HCT116 (cell line): ENCODE data around the gene MGA. TPM values are rescaled to one million over a fixed set of nuclear protein-coding genes. Genes with fewer than 3 reads are reported as not detected.

ENCODE experiments used
- ATAC-seq: fragments of 200-7000 bp; cut with Tn5 transposase; 2 replicates; pipeline ENCODE4 v1.9.1; 2020; ENCODE audit warnings: mild to moderate bottlenecking, moderate library complexity
- BruUV-seq: library from RNA; stranded (reverse); fragments of 400-500 nt; replicated peaks from 2 replicates; lab custom pipeline; 2021; lab: Mats Ljungman, UMichigan
- CTCF ChIA-PET: fragments of 300-600 bp; sonication (Branson Sonifier 250); formaldehyde crosslinking; loops from one replicate; lab custom pipeline; 2021; ENCODE audit warnings: antibody characterized with exemption; lab: Charles Lee
- POLR2A ChIA-PET: fragments of 300-600, 350-600 bp; sonication (Branson Sonifier 250); formaldehyde crosslinking; loops from one replicate; lab custom pipeline; 2021; ENCODE audit warnings: antibody characterized with exemption; lab: Charles Lee
- RAD21 ChIA-PET, 2 experiments: fragments of 300-600 bp; sonication (Branson Sonifier 250); formaldehyde crosslinking; loops; one replicate each; lab custom pipeline; 2023; ENCODE audit warnings: low total read pairs in 2 of 2; ENCODE audit not compliant: uncharacterized antibody in 2 of 2, unreplicated experiment in 2 of 2, low non-redundant PET in 1 of 2; lab: Charles Lee
- DNase-seq: peaks from one replicate; pipeline ENCODE4 v3.0.0-alpha.2; 2010; ENCODE audit warnings: low read depth, low spot score
- H2AFZ ChIP-seq: fragments of 200-600 bp; shearing (Covaris generic), sonication (generic); 2 replicates; pipeline ENCODE4 v1.6.1; 2017; ENCODE audit warnings: low read depth, mixed run types, mixed read lengths, antibody characterized with exemption, low read length; ENCODE audit not compliant: poor library complexity, severe bottlenecking
- H3K27ac ChIP-seq: 2 replicates; pipeline ENCODE4 v1.5.1; 2012; ENCODE audit warnings: low read depth, low read length
- H3K27me3 ChIP-seq: fragments of 200-600 bp; sonication (generic); 2 replicates; pipeline ENCODE4 v1.6.1; 2016; ENCODE audit warnings: mixed run types, low read length, mixed read lengths; ENCODE audit not compliant: insufficient read depth
- H3K36me3 ChIP-seq, 2 experiments: fragments of 200-500 bp in 1 of 2; fragments of 200-600 bp in 1 of 2; sonication (Bioruptor generic) in 1 of 2; sonication (generic) in 1 of 2; 2 replicates each; pipeline versions ENCODE4 v1.5.1 to v1.6.1; 2014 to 2016; ENCODE audit warnings: low read length in 2 of 2, inconsistent platforms in 1 of 2, mixed read lengths in 1 of 2, mixed run types in 1 of 2; ENCODE audit not compliant: insufficient read depth in 2 of 2, control insufficient read depth in 1 of 2
- H3K4me1 ChIP-seq, 2 experiments: fragments of 200-600 bp in 1 of 2; sonication (generic) in 1 of 2; 2 replicates each; pipeline versions ENCODE4 v1.5.1 to v1.6.1; 2012 to 2017; ENCODE audit warnings: low read length in 2 of 2, inconsistent platforms in 1 of 2, mild to moderate bottlenecking in 1 of 2, mixed read lengths in 1 of 2, mixed run types in 1 of 2, moderate library complexity in 1 of 2; ENCODE audit not compliant: insufficient read depth in 2 of 2, control insufficient read depth in 1 of 2
- H3K4me2 ChIP-seq: fragments of 200-600 bp; sonication (generic); 2 replicates; pipeline ENCODE4 v1.6.1; 2017; ENCODE audit warnings: mixed run types, low read length, mixed read lengths
- H3K4me3 ChIP-seq, 2 experiments: fragments of 200-600 bp in 1 of 2; sonication (generic) in 1 of 2; replicated peaks in 1 of 2; 2 replicates each; pipeline ENCODE4 v1.5.1; 2011 to 2016; ENCODE audit warnings: low read length in 2 of 2, control low read depth in 1 of 2, low read depth in 1 of 2, mild to moderate bottlenecking in 1 of 2, mixed read lengths in 1 of 2, mixed run types in 1 of 2
- H3K79me2 ChIP-seq: fragments of 200-600 bp; sonication (generic); 2 replicates; pipeline ENCODE4 v1.6.1; 2017; ENCODE audit warnings: mild to moderate bottlenecking, mixed run types, low read length, moderate library complexity, mixed read lengths; ENCODE audit not compliant: insufficient read depth
- H3K9ac ChIP-seq: fragments of 200-600 bp; sonication (generic); 2 replicates; pipeline ENCODE4 v1.6.1; 2016; ENCODE audit warnings: low read length, mixed read lengths
- H3K9me2 ChIP-seq: fragments of 200-600 bp; sonication (generic), shearing (Covaris generic); 2 replicates; pipeline ENCODE4 v1.6.1; 2017; ENCODE audit warnings: mixed run types, mild to moderate bottlenecking, moderate library complexity; ENCODE audit not compliant: insufficient read depth
- H3K9me3 ChIP-seq, 2 experiments: fragments of 200-500 bp in 1 of 2; fragments of 200-600 bp in 1 of 2; sonication (Bioruptor generic) in 1 of 2; sonication (generic) in 1 of 2; 2 replicates each; pipeline ENCODE4 v1.6.1; 2014 to 2017; ENCODE audit warnings: low read length in 2 of 2, mixed read lengths in 2 of 2, inconsistent platforms in 1 of 2, low read depth in 1 of 2, mild to moderate bottlenecking in 1 of 2, mixed run types in 1 of 2, moderate library complexity in 1 of 2; ENCODE audit not compliant: control insufficient read depth in 1 of 2, insufficient read depth in 1 of 2
- H4K20me1 ChIP-seq: fragments of 200-600 bp; sonication (generic), shearing (Covaris generic); 2 replicates; pipeline ENCODE4 v1.6.1; 2017; ENCODE audit warnings: mixed run types, mild to moderate bottlenecking, moderate library complexity; ENCODE audit not compliant: insufficient read depth
- CTCF ChIP-seq, 3 experiments: fragments of 200-600 bp in 1 of 3; sonication (generic) in 1 of 3; IDR thresholded peaks in 2 of 3; conservative IDR thresholded peaks in 1 of 3; 2 replicates each; pipeline ENCODE4 v1.5.1; 2012 to 2017; ENCODE audit warnings: low read depth in 2 of 3, low read length in 2 of 3, antibody characterized with exemption in 1 of 3, borderline replicate concordance in 1 of 3, control low read depth in 1 of 3, mild to moderate bottlenecking in 1 of 3, mixed read lengths in 1 of 3, mixed run types in 1 of 3, moderate library complexity in 1 of 3; ENCODE audit not compliant: insufficient read depth in 1 of 3
- EGR1 ChIP-seq: IDR thresholded peaks from 2 replicates; pipeline ENCODE4 v1.6.1; 2012; ENCODE audit warnings: low read depth
- ELF1 ChIP-seq: IDR thresholded peaks from 2 replicates; pipeline ENCODE4 v1.6.1; 2012; ENCODE audit warnings: low read depth, borderline replicate concordance
- FOSL1 ChIP-seq: IDR thresholded peaks from 2 replicates; pipeline ENCODE4 v1.6.1; 2012; ENCODE audit warnings: low read depth
- POLR2AphosphoS5 ChIP-seq: IDR thresholded peaks from 2 replicates; pipeline ENCODE4 v1.6.1; 2011; ENCODE audit warnings: mild to moderate bottlenecking, low read depth, low read length, moderate library complexity
- SIN3A ChIP-seq: IDR thresholded peaks from 2 replicates; pipeline ENCODE4 v1.6.1; 2012; ENCODE audit warnings: low read depth
- SP1 ChIP-seq: IDR thresholded peaks from 2 replicates; pipeline ENCODE4 v1.6.1; 2012; ENCODE audit warnings: low read depth
- YY1 ChIP-seq: IDR thresholded peaks from 2 replicates; pipeline ENCODE4 v1.6.1; 2011; ENCODE audit warnings: low read length, low read depth, moderate library complexity, mild to moderate bottlenecking; ENCODE audit not compliant: insufficient replicate concordance; ENCODE audit errors: extremely low read depth
- ZNF274 ChIP-seq: fragments of 200-500 bp; sonication (Bioruptor generic); IDR thresholded peaks from 2 replicates; pipeline ENCODE4 v1.6.1; 2014; ENCODE audit warnings: mild to moderate bottlenecking, low read depth, low read length, inconsistent platforms
- intact Hi-C: fragments of 100-400 bp; cut with micrococcal nuclease; formaldehyde crosslinking; loops from 2 replicates; pipeline ENCODE4 v1.10.0; 2022
- total RNA-seq: library from RNA; stranded (reverse); gene quantifications from one replicate; pipeline ENCODE4 v1.2.1, GENCODE V29; 2021; ENCODE audit not compliant: unreplicated experiment

MGA gene
- total RNA-seq, 1 experiment from 2014 or later, result 28.9 TPM

- POLR2A ChIA-PET, result interaction anchor here (0.6 to 0.7 kb wide), 2 partner anchors 19 to 128 kb away, joined by 3 to 4 read pairs; partner anchors contain the start of gene RPAP1
- H3K4me2 ChIP-seq, result no peak overlapping the region
- peaks cover 97% of the 10 kb centered on the region for H3K79me2 ChIP-seq
- no peak overlapping the region for H2AFZ ChIP-seq
- no peak overlapping the region for H3K9ac ChIP-seq
- TF ChIP-seq ELF1 (no peak), SP1 (no peak), CTCF (IDR thresholded peaks at IDR 0.05 in 2 of 3, conservative IDR thresholded peaks at IDR 0.05 in 1 of 3; ENCODE audit: borderline replicate concordance in 1 of 3, insufficient read depth in 1 of 3, low read depth in 2 of 3, low read length in 2 of 3) (no peak), FOSL1 (no peak), EGR1 (no peak), POLR2AphosphoS5 (no peak), ZNF274 (no peak), YY1 (no peak), SIN3A (no peak)
- CTCF ChIA-PET, result no interaction called here
- RAD21 ChIA-PET, result no interaction called here
- no peak overlapping the region for H3K4me3 ChIP-seq
- ATAC-seq, result no peak
- intact Hi-C loops, result no loop called here
- no peaks in the 10 kb centered on the region for H3K9me2 ChIP-seq
- no peak overlapping the region for H3K27ac ChIP-seq
- H3K9me3 ChIP-seq, result no peaks in the 10 kb centered on the region
- H3K27me3 ChIP-seq, result no peaks in the 10 kb centered on the region
- peaks cover 0 to 8% of the 10 kb centered on the region in 2 experiments; a peak in 2 of 4 replicates for H3K36me3 ChIP-seq
- BruUV-seq, result no TSS peak
- DNase-seq, result no peak
- H3K4me1 ChIP-seq, result no peaks in the 10 kb centered on the region
- peaks cover 2% of the 10 kb centered on the region; the same call in 1 of the 2 replicates for H4K20me1 ChIP-seq
These were observed 11.7 kb downstream of the MGA start for GRCh38 chr15:41671656-41672648.
